Activated CD4-positive, alpha-beta T cell treated with anti-CD3 and anti-CD28 coated beads, Interleukin-2, Interleukin-4, amounts not matched to agents 100 ng/mL and 50 ng/mL, durations not matched to agents 16 hours and 8 hours (primary cell): ENCODE measurements around the gene PTPRK.

Experiments
- DNase-seq: peaks from one replicate; pipeline ENCODE4 v3.0.0-alpha.2; 2020; ENCODE audit warnings: low spot score

The PTPRK gene

GRCh38 chr6:128244751-128245405, 275.5 kb downstream of the PTPRK start:
- DNase-seq: no peak

GRCh38 chr6:128242765-128243403, 277.5 kb downstream of the PTPRK start:
- DNase-seq: no peak

- no peak for DNase-seq
Measured at GRCh38 chr6:128241216-128241615, 279.2 kb downstream of the PTPRK start.

GRCh38 chr6:128240024-128240428, 280.4 kb downstream of the PTPRK start:
- DNase-seq: no peak

- no peak for DNase-seq
Measured at GRCh38 chr6:128239146-128239545, 281.3 kb downstream of the PTPRK start.

- DNase-seq: no peak
Measured at GRCh38 chr6:128238225-128238624, 282.2 kb downstream of the PTPRK start.

- DNase-seq: no peak
Measured at GRCh38 chr6:128235556-128235955, 284.8 kb downstream of the PTPRK start.

GRCh38 chr6:128233531-128233930, 286.9 kb downstream of the PTPRK start:
- no peak for DNase-seq

- DNase-seq: no peak
Measured at GRCh38 chr6:128230267-128230989, 290.0 kb downstream of the PTPRK start.

- no peak for DNase-seq
Measured at GRCh38 chr6:128225612-128226011, 294.8 kb downstream of the PTPRK start.

- no peak for DNase-seq
Measured at GRCh38 chr6:128216917-128217316, 303.5 kb downstream of the PTPRK start.

GRCh38 chr6:128209771-128210170, 310.6 kb downstream of the PTPRK start:
- DNase-seq: no peak

GRCh38 chr6:128208851-128209580, 311.4 kb downstream of the PTPRK start:
- no peak for DNase-seq

- no peak for DNase-seq
Measured at GRCh38 chr6:128208078-128208477, 312.3 kb downstream of the PTPRK start.

GRCh38 chr6:128206610-128207426, 313.6 kb downstream of the PTPRK start:
- no peak for DNase-seq

- no peak for DNase-seq
Measured at GRCh38 chr6:128204616-128205015, 315.8 kb downstream of the PTPRK start.

GRCh38 chr6:128202169-128202765, 318.1 kb downstream of the PTPRK start:
- DNase-seq: no peak

GRCh38 chr6:128200789-128201188, 319.6 kb downstream of the PTPRK start:
- DNase-seq: no peak

GRCh38 chr6:128199461-128199860, 320.9 kb downstream of the PTPRK start:
- DNase-seq: no peak

GRCh38 chr6:128192972-128193371, 327.4 kb downstream of the PTPRK start:
- no peak for DNase-seq

GRCh38 chr6:128188678-128189077, 331.7 kb downstream of the PTPRK start:
- DNase-seq: no peak
